Measurements from ENCODE around the gene SH3GL1. TPM values are rescaled to one million over a fixed set of nuclear protein-coding genes. Genes with fewer than 3 reads are reported as not detected.

SH3GL1 gene
- total and polyA plus RNA-seq, 2 experiments from 2014 or later, result 73.1 to 89.5 TPM

GRCh38 chr19:4365791-4366665, 34.3 kb downstream of the SH3GL1 start:
- no peak overlapping the region for H3K4me3 ChIP-seq
- peaks cover 11% of the 10 kb centered on the region; the same call in 1 of the 2 replicates for H4K20me1 ChIP-seq (replicated peaks; ENCODE audit: insufficient read depth)
- H3K79me2 ChIP-seq (replicated peaks; ENCODE audit: insufficient read depth), result peaks cover 11% of the 10 kb centered on the region; the same call in 1 of the 2 replicates
- peaks cover 22% of the 10 kb centered on the region for H3K4me1 Mint-ChIP-seq
- H3K36me3 ChIP-seq (ENCODE audit: insufficient read depth), result no peaks in the 10 kb centered on the region
- ATAC-seq (no peak), DNase-seq (ENCODE audit: low spot score) (no peak)
- H2AFZ ChIP-seq, result no peak overlapping the region
- H3K4me2 ChIP-seq, result no peak overlapping the region
- H3F3A ChIP-seq (replicated peaks; ENCODE audit: low read depth), result peaks cover 15% of the 10 kb centered on the region
- no peak overlapping the region for H3K4me3 Mint-ChIP-seq
- H3K27ac Mint-ChIP-seq, result no peak overlapping the region
- no peak overlapping the region for H3K27ac ChIP-seq (ENCODE audit: low read depth)
- peaks cover 33% of the 10 kb centered on the region for H3K27me3 Mint-ChIP-seq (ENCODE audit: insufficient read depth, low read depth, poor library complexity)
- H3K9me3 Mint-ChIP-seq, result no peaks in the 10 kb centered on the region
- peaks cover 10% of the 10 kb centered on the region; the same call in 2 of the 3 replicates for H3K36me3 Mint-ChIP-seq (ENCODE audit: low read depth)
- H3K27me3 ChIP-seq (ENCODE audit: insufficient read depth), result no peaks in the 10 kb centered on the region
- TF ChIP-seq JUNB (IDR thresholded peaks at IDR 0.05; ENCODE audit: unreplicated experiment), result no peak
- no peak for TF ChIP-seq NANOG (IDR thresholded peaks at IDR 0.05; ENCODE audit: borderline replicate concordance)
- TF ChIP-seq EZH2 (IDR thresholded peaks at IDR 0.05; ENCODE audit: low read depth, unreplicated experiment), result no peak
- no peak for TF ChIP-seq EZH2phosphoT487 (IDR thresholded peaks at IDR 0.05; ENCODE audit: unreplicated experiment)
- no peak for TF ChIP-seq CTCF (conservative IDR thresholded peaks at IDR 0.05; ENCODE audit: low read depth in 2 of 2)
- TF ChIP-seq ZNF114 (CRISPR knock-in tag; IDR thresholded peaks at IDR 0.05), result no peak
- TF ChIP-seq CREB1 (CRISPR knock-in tag; IDR thresholded peaks at IDR 0.05; ENCODE audit: low read depth), result no peak
- no peak for TF ChIP-seq REST (IDR thresholded peaks at IDR 0.05; ENCODE audit: unreplicated experiment)
- TF ChIP-seq STAT1 (IDR thresholded peaks at IDR 0.05; ENCODE audit: unreplicated experiment), result no peak
- TF ChIP-seq ETS1 (IDR thresholded peaks at IDR 0.05), result no peak
- TF ChIP-seq ZNF331 (CRISPR knock-in tag; IDR thresholded peaks at IDR 0.05; ENCODE audit: low read depth), result no peak
- no peak; the same call in 1 of the 2 replicates for TF ChIP-seq POLR2AphosphoS5 (IDR thresholded peaks at IDR 0.05; ENCODE audit: low read depth)
- no peak for TF ChIP-seq ZNF462 (CRISPR knock-in tag; IDR thresholded peaks at IDR 0.05)
- H3K9me2 ChIP-seq (ENCODE audit: insufficient read depth), result no peaks in the 10 kb centered on the region
- peaks cover 10% of the 10 kb centered on the region for H3K4me1 ChIP-seq (ENCODE audit: insufficient read depth)
